ENCODE measurements around the gene LDLRAD4.

LDLRAD4 gene

DNA sequence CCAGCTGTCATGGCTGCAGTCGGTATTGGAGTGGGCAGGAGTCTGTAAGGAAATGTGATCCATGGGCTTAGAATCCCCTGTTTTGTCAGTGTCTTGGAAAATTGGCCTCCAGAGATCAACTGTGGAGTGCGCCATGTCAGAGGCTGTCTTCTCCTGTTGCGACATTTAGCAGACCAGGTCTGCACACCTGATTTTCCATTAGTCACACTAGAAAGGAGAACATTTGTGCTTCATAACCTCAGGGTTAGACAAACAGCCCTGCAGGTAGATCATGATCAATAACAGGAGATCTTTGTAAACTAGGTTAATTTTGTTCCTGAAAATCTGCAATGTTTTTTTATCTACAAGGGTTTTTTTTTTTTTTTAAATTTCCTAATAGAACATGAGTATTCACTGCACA lies 28.0 kb downstream of the LDLRAD4 start:
- no peak for TF ChIP-seq CTCF (IDR thresholded peaks at IDR 0.05; ENCODE audit: low read depth, low read length)
- no peak for DNase-seq (ENCODE audit: extremely low read depth, low read depth)

- TF ChIP-seq CTCF (IDR thresholded peaks at IDR 0.05; ENCODE audit: low read depth, low read length): no peak
- DNase-seq (ENCODE audit: extremely low read depth, low read depth): no peak
Measured at GRCh38 chr18:13247506-13247905, 28.9 kb downstream of the LDLRAD4 start.

- no peak for DNase-seq (ENCODE audit: extremely low read depth, low read depth)
Measured at GRCh38 chr18:13252686-13253410, 34.3 kb downstream of the LDLRAD4 start.

GRCh38 chr18:13253786-13254688 lies 35.5 kb downstream of the LDLRAD4 start:
- no peak for DNase-seq (ENCODE audit: extremely low read depth, low read depth)
- TF ChIP-seq CTCF (IDR thresholded peaks at IDR 0.05; ENCODE audit: low read depth, low read length): no peak

More at GRCh38 chr18:13252686-13253410, 34.3 kb downstream of the LDLRAD4 start:
- TF ChIP-seq CTCF (IDR thresholded peaks at IDR 0.05; ENCODE audit: low read depth, low read length): no peak

DNA sequence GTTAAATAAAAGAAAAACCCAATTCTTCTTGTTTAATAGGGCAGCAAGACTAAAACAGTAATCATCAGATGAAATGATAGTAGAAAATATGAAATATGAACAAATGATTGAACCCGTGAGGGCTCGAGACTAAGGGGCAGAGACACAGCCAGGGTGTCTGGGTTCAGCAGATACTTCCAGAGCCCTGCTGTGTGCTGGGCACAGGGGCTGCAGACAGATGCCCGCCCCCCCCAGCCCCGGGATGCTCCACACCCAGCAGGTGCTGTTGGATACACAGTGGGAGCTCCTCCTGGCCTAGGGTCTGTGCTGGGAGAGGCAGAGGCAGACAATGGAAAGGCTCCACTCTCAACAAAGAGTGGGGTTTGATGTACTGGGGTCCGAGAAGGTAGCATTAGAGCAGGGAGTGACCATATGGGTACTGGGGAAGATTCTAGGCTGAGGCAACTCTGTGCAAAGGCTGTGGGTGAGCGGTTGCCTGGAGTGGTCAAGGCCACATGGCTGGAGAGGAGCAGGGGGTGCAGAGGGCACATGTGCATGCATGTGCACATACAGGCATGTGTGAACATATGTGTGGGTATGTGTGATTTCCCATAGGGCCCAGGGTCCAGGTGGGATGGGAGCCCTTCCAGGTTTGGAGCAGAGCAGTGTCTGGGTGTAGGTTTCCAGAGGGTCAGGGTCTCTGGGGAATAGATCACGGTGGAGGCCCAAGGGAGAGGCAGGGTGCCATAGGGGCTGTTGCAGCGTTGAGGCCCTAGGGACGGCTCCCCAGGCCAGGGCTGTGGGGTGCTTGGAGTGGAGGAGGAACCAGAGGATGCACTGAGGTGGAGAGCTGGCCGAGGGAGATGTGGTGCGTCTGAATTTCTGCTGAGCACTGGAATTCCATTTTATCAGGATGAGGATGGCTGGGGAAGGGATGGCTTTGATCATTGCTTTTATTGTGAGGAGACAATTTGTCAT lies 36.7 kb downstream of the LDLRAD4 start:
- no peak for TF ChIP-seq CTCF (IDR thresholded peaks at IDR 0.05; ENCODE audit: low read depth, low read length)
- DNase-seq (ENCODE audit: extremely low read depth, low read depth): no peak

- DNase-seq (ENCODE audit: extremely low read depth, low read depth): no peak
- TF ChIP-seq CTCF (IDR thresholded peaks at IDR 0.05; ENCODE audit: low read depth, low read length): no peak
Measured at GRCh38 chr18:13256444-13257305, 38.1 kb downstream of the LDLRAD4 start.
